ENCODE measurements around the gene P2RX3. TPM values are rescaled to one million over a fixed set of nuclear protein-coding genes. Genes with fewer than 3 reads are reported as not detected.

P2RX3 gene
- total and polyA plus RNA-seq, 10 of the 15 experiments (the other 5 are each of a cell fraction or from before 2014, with no cell fraction given), result 0.05 to 0.12 TPM; not detected in 8

DNA sequence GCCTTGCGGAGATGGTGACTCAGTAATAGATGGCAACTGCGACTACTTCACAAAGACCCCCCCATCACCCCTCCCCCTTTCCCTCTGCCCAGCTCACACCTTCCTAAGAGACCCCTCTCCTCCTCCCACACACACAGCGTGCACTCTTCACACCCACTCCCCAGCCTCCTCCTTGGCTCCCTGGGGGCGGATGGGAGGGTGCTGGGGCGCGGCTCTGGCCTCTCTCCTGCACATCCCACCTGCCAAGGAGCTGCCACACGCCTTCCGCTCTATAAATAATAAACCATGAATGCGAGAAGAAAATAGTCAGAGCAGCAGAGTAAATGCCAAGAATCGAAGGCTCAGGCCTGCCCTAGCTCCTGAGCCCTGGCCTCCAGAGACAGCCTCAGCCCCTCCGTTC lies 4.5 kb downstream of the P2RX3 start:
- no peak overlapping the region for H3K4me3 ChIP-seq
- SMC1A ChIA-PET (ENCODE audit: uncharacterized antibody, unreplicated experiment), result interaction anchor here (1.0 to 2.9 kb wide), 4 partner anchors 115 to 302 kb away, joined by 3 to 10 read pairs (median 6); no protein-coding TSS in a partner anchor
- RAD21 ChIA-PET (ENCODE audit: unreplicated experiment), result interaction anchor here (1.0 to 1.9 kb wide), 4 partner anchors 21 to 141 kb away, joined by 3 to 5 read pairs (median 3); partner anchors contain the start of gene SLC43A3
- no peaks in the 10 kb centered on the region; the same call in 1 of the 2 replicates for H3K4me1 ChIP-seq (ENCODE audit: control insufficient read depth, insufficient read depth, low read length)
- POLR2A ChIA-PET, result no interaction called here
- H3K27me3 ChIP-seq (replicated peaks in 1 of 2; ENCODE audit: control insufficient read depth in 2 of 2, insufficient read depth in 2 of 2, low read length in 1 of 2), result no peaks in the 10 kb centered on the region; a peak in 1 of 4 replicates
- no peaks in the 10 kb centered on the region for H4K20me1 ChIP-seq (ENCODE audit: control insufficient read depth, insufficient read depth)
- ATAC-seq, result no peak
- H3K36me3 ChIP-seq (ENCODE audit: control insufficient read depth in 2 of 2, insufficient read depth in 2 of 2, low read length in 1 of 2), result no peaks in the 10 kb centered on the region
- intact Hi-C loops (cut with micrococcal nuclease; ENCODE audit: unreplicated experiment), result loop anchor here (10.0 kb wide), 1 partner anchor 1162 kb away; the partner anchor contains the start of gene OR5B21
- no TSS peak for BruUV-seq (replicated peaks)
- FAIRE-seq, result no peak
- H3K9me3 ChIP-seq (replicated peaks; ENCODE audit: control insufficient read depth, insufficient read depth, low read length), result no peaks in the 10 kb centered on the region
- in situ Hi-C loops (cut with MboI), result loop anchor here (25.0 kb wide), 2 partner anchors 1170 to 1245 kb away; partner anchors contain the start of genes LPXN, OR5B21 and ZFP91
- no peaks in the 10 kb centered on the region for H3K79me2 ChIP-seq (ENCODE audit: control insufficient read depth, insufficient read depth, low read length)
- H2AFZ ChIP-seq (ENCODE audit: control insufficient read depth, low read depth, low read length), result no peak overlapping the region
- no peak for TF ChIP-seq RFX5 (IDR thresholded peaks at IDR 0.05; ENCODE audit: low read depth, low read length)
- TF ChIP-seq GATAD2B (conservative IDR thresholded peaks at IDR 0.05; ENCODE audit: low read depth), result no peak
- TF ChIP-seq RB1 (IDR thresholded peaks at IDR 0.05; ENCODE audit: borderline replicate concordance), result no peak
- TF ChIP-seq EED (IDR thresholded peaks at IDR 0.05; ENCODE audit: low read depth), result no peak
- TF ChIP-seq TCF12 (IDR thresholded peaks at IDR 0.05; ENCODE audit: low read depth, low read length), result no peak
- no peak for TF ChIP-seq BCL11A (IDR thresholded peaks at IDR 0.05; ENCODE audit: low read depth, low read length)
- no peak for TF ChIP-seq SRF (IDR thresholded peaks at IDR 0.05; ENCODE audit: low read depth in 2 of 2, low read length in 2 of 2)
- TF ChIP-seq, protein P1, sequence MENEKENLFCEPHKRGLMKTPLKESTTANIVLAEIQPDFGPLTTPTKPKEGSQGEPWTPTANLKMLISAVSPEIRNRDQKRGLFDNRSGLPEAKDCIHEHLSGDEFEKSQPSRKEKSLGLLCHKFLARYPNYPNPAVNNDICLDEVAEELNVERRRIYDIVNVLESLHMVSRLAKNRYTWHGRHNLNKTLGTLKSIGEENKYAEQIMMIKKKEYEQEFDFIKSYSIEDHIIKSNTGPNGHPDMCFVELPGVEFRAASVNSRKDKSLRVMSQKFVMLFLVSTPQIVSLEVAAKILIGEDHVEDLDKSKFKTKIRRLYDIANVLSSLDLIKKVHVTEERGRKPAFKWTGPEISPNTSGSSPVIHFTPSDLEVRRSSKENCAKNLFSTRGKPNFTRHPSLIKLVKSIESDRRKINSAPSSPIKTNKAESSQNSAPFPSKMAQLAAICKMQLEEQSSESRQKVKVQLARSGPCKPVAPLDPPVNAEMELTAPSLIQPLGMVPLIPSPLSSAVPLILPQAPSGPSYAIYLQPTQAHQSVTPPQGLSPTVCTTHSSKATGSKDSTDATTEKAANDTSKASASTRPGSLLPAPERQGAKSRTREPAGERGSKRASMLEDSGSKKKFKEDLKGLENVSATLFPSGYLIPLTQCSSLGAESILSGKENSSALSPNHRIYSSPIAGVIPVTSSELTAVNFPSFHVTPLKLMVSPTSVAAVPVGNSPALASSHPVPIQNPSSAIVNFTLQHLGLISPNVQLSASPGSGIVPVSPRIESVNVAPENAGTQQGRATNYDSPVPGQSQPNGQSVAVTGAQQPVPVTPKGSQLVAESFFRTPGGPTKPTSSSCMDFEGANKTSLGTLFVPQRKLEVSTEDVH (IDR thresholded peaks at IDR 0.05; ENCODE audit: low read depth, partially characterized antibody), result no peak
- TF ChIP-seq, protein P2, sequence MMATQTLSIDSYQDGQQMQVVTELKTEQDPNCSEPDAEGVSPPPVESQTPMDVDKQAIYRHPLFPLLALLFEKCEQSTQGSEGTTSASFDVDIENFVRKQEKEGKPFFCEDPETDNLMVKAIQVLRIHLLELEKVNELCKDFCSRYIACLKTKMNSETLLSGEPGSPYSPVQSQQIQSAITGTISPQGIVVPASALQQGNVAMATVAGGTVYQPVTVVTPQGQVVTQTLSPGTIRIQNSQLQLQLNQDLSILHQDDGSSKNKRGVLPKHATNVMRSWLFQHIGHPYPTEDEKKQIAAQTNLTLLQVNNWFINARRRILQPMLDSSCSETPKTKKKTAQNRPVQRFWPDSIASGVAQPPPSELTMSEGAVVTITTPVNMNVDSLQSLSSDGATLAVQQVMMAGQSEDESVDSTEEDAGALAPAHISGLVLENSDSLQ (IDR thresholded peaks at IDR 0.05), result no peak
- TF ChIP-seq, protein P3, sequence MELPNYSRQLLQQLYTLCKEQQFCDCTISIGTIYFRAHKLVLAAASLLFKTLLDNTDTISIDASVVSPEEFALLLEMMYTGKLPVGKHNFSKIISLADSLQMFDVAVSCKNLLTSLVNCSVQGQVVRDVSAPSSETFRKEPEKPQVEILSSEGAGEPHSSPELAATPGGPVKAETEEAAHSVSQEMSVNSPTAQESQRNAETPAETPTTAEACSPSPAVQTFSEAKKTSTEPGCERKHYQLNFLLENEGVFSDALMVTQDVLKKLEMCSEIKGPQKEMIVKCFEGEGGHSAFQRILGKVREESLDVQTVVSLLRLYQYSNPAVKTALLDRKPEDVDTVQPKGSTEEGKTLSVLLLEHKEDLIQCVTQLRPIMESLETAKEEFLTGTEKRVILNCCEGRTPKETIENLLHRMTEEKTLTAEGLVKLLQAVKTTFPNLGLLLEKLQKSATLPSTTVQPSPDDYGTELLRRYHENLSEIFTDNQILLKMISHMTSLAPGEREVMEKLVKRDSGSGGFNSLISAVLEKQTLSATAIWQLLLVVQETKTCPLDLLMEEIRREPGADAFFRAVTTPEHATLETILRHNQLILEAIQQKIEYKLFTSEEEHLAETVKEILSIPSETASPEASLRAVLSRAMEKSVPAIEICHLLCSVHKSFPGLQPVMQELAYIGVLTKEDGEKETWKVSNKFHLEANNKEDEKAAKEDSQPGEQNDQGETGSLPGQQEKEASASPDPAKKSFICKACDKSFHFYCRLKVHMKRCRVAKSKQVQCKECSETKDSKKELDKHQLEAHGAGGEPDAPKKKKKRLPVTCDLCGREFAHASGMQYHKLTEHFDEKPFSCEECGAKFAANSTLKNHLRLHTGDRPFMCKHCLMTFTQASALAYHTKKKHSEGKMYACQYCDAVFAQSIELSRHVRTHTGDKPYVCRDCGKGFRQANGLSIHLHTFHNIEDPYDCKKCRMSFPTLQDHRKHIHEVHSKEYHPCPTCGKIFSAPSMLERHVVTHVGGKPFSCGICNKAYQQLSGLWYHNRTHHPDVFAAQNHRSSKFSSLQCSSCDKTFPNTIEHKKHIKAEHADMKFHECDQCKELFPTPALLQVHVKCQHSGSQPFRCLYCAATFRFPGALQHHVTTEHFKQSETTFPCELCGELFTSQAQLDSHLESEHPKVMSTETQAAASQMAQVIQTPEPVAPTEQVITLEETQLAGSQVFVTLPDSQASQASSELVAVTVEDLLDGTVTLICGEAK (IDR thresholded peaks at IDR 0.05; ENCODE audit: borderline replicate concordance), result no peak
- TF ChIP-seq MYB (IDR thresholded peaks at IDR 0.05; ENCODE audit: borderline replicate concordance, low read depth, low read length), result no peak
- TF ChIP-seq NR2F1 (conservative IDR thresholded peaks at IDR 0.05), result no peak
- TF ChIP-seq WRNIP1 (IDR thresholded peaks at IDR 0.05; ENCODE audit: borderline replicate concordance, low read depth, low read length), result no peak
- no peak for TF ChIP-seq STAT3 (IDR thresholded peaks at IDR 0.05; ENCODE audit: low read depth, low read length)
- no peak for TF ChIP-seq KLF5 (IDR thresholded peaks at IDR 0.05; ENCODE audit: partially characterized antibody)
- no peak for DNase-seq (ENCODE audit: low read depth, low spot score)
- H3K4me2 ChIP-seq (ENCODE audit: control insufficient read depth, insufficient read depth), result no peak overlapping the region
- no peak overlapping the region for H3K27ac ChIP-seq (ENCODE audit: control insufficient read depth, insufficient read depth)
- 64% methylated on average over 11 of the region's 11 CpGs for WGBS (ENCODE audit: insufficient coverage, insufficient replicate concordance, low lambda C conversion rate, missing lambda C conversion rate)
- CTCF ChIA-PET, result interaction anchor here (0.9 to 4.5 kb wide), 5 partner anchors 115 to 298 kb away, joined by 5 to 41 read pairs (median 13); no protein-coding TSS in a partner anchor
- H3K9ac ChIP-seq (ENCODE audit: control insufficient read depth, insufficient read depth, low read length), result no peak overlapping the region
